Measurements from ENCODE around the gene MKLN1. TPM values are rescaled to one million over a fixed set of nuclear protein-coding genes. Genes with fewer than 3 reads are reported as not detected.

MKLN1 gene
- total and polyA plus RNA-seq, 3 donors from 2014 or later, result 42.1 to 87.9 (median 82.4) TPM

GRCh38 chr7:131505636-131506557 is 178.2 kb downstream of the MKLN1 start:
- DNase-seq, result no peak
- WGBS, 2 donors, result 88 to 89% methylated on average over 16 to 30 of the region's 30 CpGs
- Histone ChIP-seq H3K36me3 (ENCODE audit: low read depth, missing control alignments) (no peaks in the 10 kb centered on the region), H3K4me1 (peaks cover 28% of the 10 kb centered on the region), H3K4me3 (no peak overlapping the region), H3K9me3 (no peaks in the 10 kb centered on the region), H3K27me3 (no peaks in the 10 kb centered on the region), H3K27ac (no peak overlapping the region)
- intact Hi-C loops (cut with DNase I; ENCODE audit: low total_unique reads), result loop anchor here (10.0 kb wide), 1 partner anchor 401 kb away; no protein-coding TSS in a partner anchor
- TF ChIP-seq POLR2A (IDR thresholded peaks at IDR 0.05) (no peak), CTCF (IDR thresholded peaks at IDR 0.05) (no peak)

- DNase-seq, result peak; percentile 60
- TF ChIP-seq POLR2A (IDR thresholded peaks at IDR 0.05) (no peak), CTCF (IDR thresholded peaks at IDR 0.05) (no peak)
- Histone ChIP-seq H3K27ac (no peak overlapping the region), H3K4me3 (no peak overlapping the region), H3K36me3 (ENCODE audit: low read depth, missing control alignments) (no peaks in the 10 kb centered on the region), H3K4me1 (peaks cover 28% of the 10 kb centered on the region), H3K9me3 (no peaks in the 10 kb centered on the region), H3K27me3 (no peaks in the 10 kb centered on the region)
- intact Hi-C loops (cut with DNase I; ENCODE audit: low total_unique reads), result loop anchor here (10.0 kb wide), 1 partner anchor 402 kb away; no protein-coding TSS in a partner anchor
- WGBS, 2 donors, result 52 to 65% methylated on average over 17 to 18 of the region's 18 CpGs
Observed at GRCh38 chr7:131506597-131506996, 178.9 kb downstream of the MKLN1 start.

- peaks cover 22% of the 10 kb centered on the region for H3K4me1 ChIP-seq
- no peak overlapping the region for H3K4me3 ChIP-seq
- DNase-seq, result peak; percentile 93
- WGBS, 2 donors, result 11 to 20% methylated on average over 10 to 14 of the region's 14 CpGs
- H3K36me3 ChIP-seq (ENCODE audit: low read depth, missing control alignments), result no peaks in the 10 kb centered on the region
- H3K27me3 ChIP-seq, result no peaks in the 10 kb centered on the region
- H3K9me3 ChIP-seq, result no peaks in the 10 kb centered on the region
- TF ChIP-seq CTCF (IDR thresholded peaks at IDR 0.05) (peak; percentile 89 to 95 (median 90)), POLR2A (IDR thresholded peaks at IDR 0.05) (no peak)
- H3K27ac ChIP-seq, result no peak overlapping the region
- intact Hi-C loops (cut with DNase I; ENCODE audit: low total_unique reads), result loop anchor here (10.0 kb wide), 1 partner anchor 403 kb away; no protein-coding TSS in a partner anchor
Observed at GRCh38 chr7:131507592-131508331, 180.1 kb downstream of the MKLN1 start.

- Histone ChIP-seq H3K4me1 (peaks cover 19% of the 10 kb centered on the region), H3K9me3 (no peaks in the 10 kb centered on the region), H3K36me3 (ENCODE audit: low read depth, missing control alignments) (no peaks in the 10 kb centered on the region), H3K27ac (no peak overlapping the region), H3K27me3 (no peaks in the 10 kb centered on the region), H3K4me3 (no peak overlapping the region)
- TF ChIP-seq POLR2A (IDR thresholded peaks at IDR 0.05) (no peak), CTCF (IDR thresholded peaks at IDR 0.05) (no peak)
- intact Hi-C loops (cut with DNase I; ENCODE audit: low total_unique reads), result loop anchor here (10.0 kb wide), 1 partner anchor 404 kb away; no protein-coding TSS in a partner anchor
- 78% methylated on average over 5 to 10 of the region's 10 CpGs for WGBS, 2 donors
- DNase-seq, result no peak
Observed at GRCh38 chr7:131508754-131509486, 181.2 kb downstream of the MKLN1 start.
